ENCODE results near the gene ANKS6. TPM values are rescaled to one million over a fixed set of nuclear protein-coding genes. Genes with fewer than 3 reads are reported as not detected.

ANKS6 gene
- total RNA-seq, 2 experiments from 2014 or later: 16.6 to 16.9 TPM

- POLR2A ChIA-PET: no interaction called here
- ATAC-seq: no peak
- no peak for TF ChIP-seq CTCF (IDR thresholded peaks at IDR 0.05)
- no peaks in the 10 kb centered on the region for H3K4me1 Mint-ChIP-seq (ENCODE audit: low read depth)
- peaks cover 15% of the 10 kb centered on the region for H3K36me3 Mint-ChIP-seq (ENCODE audit: low read depth)
- intact Hi-C loops (cut with micrococcal nuclease): no loop called here
- no peaks in the 10 kb centered on the region for H3K9me3 Mint-ChIP-seq
- no peak overlapping the region for H3K27ac Mint-ChIP-seq
- H3K27me3 Mint-ChIP-seq: no peaks in the 10 kb centered on the region
- no peak for DNase-seq
- no peak overlapping the region for H3K4me3 Mint-ChIP-seq
- CTCF ChIA-PET: interaction anchor here (1.8 kb wide), 1 partner anchor 15 kb away, joined by 4 read pairs; no protein-coding TSS in a partner anchor
Observed at GRCh38 chr9:98833090-98833956, 37.0 kb upstream of the ANKS6 start.

GRCh38 chr9:98832768-98833089, 36.4 kb upstream of the ANKS6 start:
- CTCF ChIA-PET: interaction anchor here (1.8 kb wide), 1 partner anchor 15 kb away, joined by 4 read pairs; no protein-coding TSS in a partner anchor
- H3K27ac Mint-ChIP-seq: no peak overlapping the region
- no peaks in the 10 kb centered on the region for H3K27me3 Mint-ChIP-seq

GRCh38 chr9:98831696-98832095, 35.3 kb upstream of the ANKS6 start:
- H3K36me3 Mint-ChIP-seq (ENCODE audit: low read depth): peaks cover 15% of the 10 kb centered on the region
- ChIA-PET POLR2A (no interaction called here), CTCF (interaction anchor here (1.8 kb wide), 1 partner anchor 16 kb away, joined by 4 read pairs; no protein-coding TSS in a partner anchor)
- no peaks in the 10 kb centered on the region for H3K9me3 Mint-ChIP-seq
- no peaks in the 10 kb centered on the region for H3K27me3 Mint-ChIP-seq
- intact Hi-C loops (cut with micrococcal nuclease): no loop called here
- no peak overlapping the region for H3K4me3 Mint-ChIP-seq
- H3K27ac Mint-ChIP-seq: no peak overlapping the region
- ATAC-seq (no peak), DNase-seq (no peak)
- H3K4me1 Mint-ChIP-seq (ENCODE audit: low read depth): no peaks in the 10 kb centered on the region
- no peak for TF ChIP-seq CTCF (IDR thresholded peaks at IDR 0.05)

More at GRCh38 chr9:98832768-98833089, 36.4 kb upstream of the ANKS6 start:
- no peak for TF ChIP-seq CTCF (IDR thresholded peaks at IDR 0.05)
- POLR2A ChIA-PET: no interaction called here
- H3K9me3 Mint-ChIP-seq: no peaks in the 10 kb centered on the region
- peaks cover 15% of the 10 kb centered on the region for H3K36me3 Mint-ChIP-seq (ENCODE audit: low read depth)
- no peak for DNase-seq
- H3K4me3 Mint-ChIP-seq: no peak overlapping the region
- intact Hi-C loops (cut with micrococcal nuclease): no loop called here
- no peaks in the 10 kb centered on the region for H3K4me1 Mint-ChIP-seq (ENCODE audit: low read depth)
- no peak for ATAC-seq

- no peak for TF ChIP-seq CTCF (IDR thresholded peaks at IDR 0.05)
- H3K4me1 Mint-ChIP-seq (ENCODE audit: low read depth): no peaks in the 10 kb centered on the region
- H3K36me3 Mint-ChIP-seq (ENCODE audit: low read depth): peaks cover 15% of the 10 kb centered on the region
- no peak overlapping the region for H3K4me3 Mint-ChIP-seq
- H3K27me3 Mint-ChIP-seq: no peaks in the 10 kb centered on the region
- H3K27ac Mint-ChIP-seq: no peak overlapping the region
- ATAC-seq: no peak
- intact Hi-C loops (cut with micrococcal nuclease): no loop called here
- H3K9me3 Mint-ChIP-seq: no peaks in the 10 kb centered on the region
- CTCF ChIA-PET: interaction anchor here (1.3 kb wide), 1 partner anchor 18 kb away, joined by 4 read pairs; no protein-coding TSS in a partner anchor
- POLR2A ChIA-PET: no interaction called here
- no peak for DNase-seq
Observed at GRCh38 chr9:98830554-98830953, 34.2 kb upstream of the ANKS6 start.

- no peak for TF ChIP-seq CTCF (IDR thresholded peaks at IDR 0.05)
- no peaks in the 10 kb centered on the region for H3K4me1 Mint-ChIP-seq (ENCODE audit: low read depth)
- intact Hi-C loops (cut with micrococcal nuclease): no loop called here
- H3K4me3 Mint-ChIP-seq: no peak overlapping the region
- H3K36me3 Mint-ChIP-seq (ENCODE audit: low read depth): peaks cover 15% of the 10 kb centered on the region
- H3K9me3 Mint-ChIP-seq: no peaks in the 10 kb centered on the region
- no peaks in the 10 kb centered on the region for H3K27me3 Mint-ChIP-seq
- ATAC-seq (no peak), DNase-seq (no peak)
- POLR2A ChIA-PET: no interaction called here
- no peak overlapping the region for H3K27ac Mint-ChIP-seq
- CTCF ChIA-PET: no interaction called here
Observed at GRCh38 chr9:98829766-98830165, 33.4 kb upstream of the ANKS6 start.
